Thoracic aorta (tissue), 2 donors: ENCODE measurements around the gene SSC5D. TPM values are rescaled to one million over a fixed set of nuclear protein-coding genes. Genes with fewer than 3 reads are reported as not detected.

Experiments used
- ATAC-seq: fragments of 150-250 bp; one replicate; pipeline ENCODE4 v1.8.0; 2017; ENCODE audit warnings: low read depth; ENCODE audit not compliant: insufficient number of reproducible peaks, low FRiP score
- DNase-seq: peaks from one replicate; pipeline ENCODE4 v3.0.0-alpha.2; 2020; ENCODE audit warnings: low spot score
- H3K27ac ChIP-seq, 2 donors: fragments of 200-600 bp; sonication (generic); 1 replicate in 1 of 2; 2 replicates in 1 of 2; pipeline ENCODE4 v1.5.1; 2016; ENCODE audit warnings: mild to moderate bottlenecking in 2 of 2, moderate library complexity in 2 of 2
- H3K27me3 ChIP-seq: fragments of 200-600 bp; sonication (generic); replicated peaks from 2 replicates; pipeline ENCODE4 v1.6.0; 2016; ENCODE audit warnings: mild to moderate bottlenecking; ENCODE audit not compliant: insufficient read depth
- H3K36me3 ChIP-seq: fragments of 200-600 bp; sonication (generic); one replicate; pipeline ENCODE4 v1.5.1; 2016
- H3K4me1 ChIP-seq, 2 donors: fragments of 200-600 bp; sonication (generic); 1 replicate in 1 of 2; 2 replicates in 1 of 2; pipeline versions ENCODE4 v1.5.1 to v1.6.0; 2016; ENCODE audit warnings: low read depth in 2 of 2, mild to moderate bottlenecking in 1 of 2; ENCODE audit not compliant: control insufficient read depth in 1 of 2
- H3K4me3 ChIP-seq: fragments of 200-600 bp; sonication (generic); 2 replicates; pipeline ENCODE4 v1.5.1; 2016; ENCODE audit warnings: mild to moderate bottlenecking
- H3K9me3 ChIP-seq: fragments of 200-600 bp; sonication (generic); 2 replicates; pipeline ENCODE4 v1.5.1; 2016
- CTCF ChIP-seq: fragments of 200-600 bp; sonication (generic); IDR thresholded peaks from one replicate; pipeline ENCODE4 v1.5.1; 2019; ENCODE audit warnings: antibody characterized with exemption
- total RNA-seq, 2 donors: library from RNA; depleted of rRNA; stranded (reverse); fragments of >200 nt; gene quantifications; one replicate each; pipeline versions ENCODE4 v1.1.0 to v1.2.3, GENCODE V29; 2016

Gene SSC5D
- total RNA-seq, 2 donors from 2014 or later: 4.3 to 58.3 TPM

- DNase-seq (no peak), ATAC-seq (no peak)
- H3K9me3 ChIP-seq: no peaks in the 10 kb centered on the region
- no peak overlapping the region for H3K27ac ChIP-seq
- no peak overlapping the region for H3K4me3 ChIP-seq
- peaks cover 22 to 40% of the 10 kb centered on the region in 2 donors for H3K4me1 ChIP-seq
- TF ChIP-seq CTCF: no peak
- no peaks in the 10 kb centered on the region for H3K27me3 ChIP-seq
- no peaks in the 10 kb centered on the region for H3K36me3 ChIP-seq
Measured at GRCh38 chr19:55550321-55550650, 62.0 kb downstream of the SSC5D start.

DNA sequence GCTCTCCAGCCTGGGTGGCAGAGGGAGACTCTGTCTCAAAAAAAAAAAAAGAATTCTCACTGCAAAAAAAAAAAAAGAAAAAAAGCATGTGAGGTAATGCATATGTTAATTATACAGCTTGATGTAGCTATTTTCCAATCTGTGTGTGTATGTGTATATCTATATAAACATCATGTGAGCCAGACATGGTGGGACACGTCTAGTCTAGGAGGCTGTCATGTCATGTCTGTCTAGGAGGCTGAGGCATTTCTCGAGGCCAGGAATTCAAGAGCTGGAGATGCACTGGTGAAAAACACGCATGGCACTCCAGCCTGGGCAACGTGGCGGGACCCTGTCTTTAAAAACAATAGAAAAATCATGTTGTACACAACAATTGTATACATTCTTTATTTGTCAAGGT is 64.0 kb downstream of the SSC5D start:
- no peak for TF ChIP-seq CTCF
- no peak overlapping the region for H3K4me3 ChIP-seq
- DNase-seq: no peak
- peaks cover 14 to 26% of the 10 kb centered on the region in 2 donors for H3K4me1 ChIP-seq
- H3K27ac ChIP-seq: no peak overlapping the region
- ATAC-seq: no peak
- no peaks in the 10 kb centered on the region for H3K27me3 ChIP-seq
- H3K9me3 ChIP-seq: no peaks in the 10 kb centered on the region
- no peaks in the 10 kb centered on the region for H3K36me3 ChIP-seq

DNA sequence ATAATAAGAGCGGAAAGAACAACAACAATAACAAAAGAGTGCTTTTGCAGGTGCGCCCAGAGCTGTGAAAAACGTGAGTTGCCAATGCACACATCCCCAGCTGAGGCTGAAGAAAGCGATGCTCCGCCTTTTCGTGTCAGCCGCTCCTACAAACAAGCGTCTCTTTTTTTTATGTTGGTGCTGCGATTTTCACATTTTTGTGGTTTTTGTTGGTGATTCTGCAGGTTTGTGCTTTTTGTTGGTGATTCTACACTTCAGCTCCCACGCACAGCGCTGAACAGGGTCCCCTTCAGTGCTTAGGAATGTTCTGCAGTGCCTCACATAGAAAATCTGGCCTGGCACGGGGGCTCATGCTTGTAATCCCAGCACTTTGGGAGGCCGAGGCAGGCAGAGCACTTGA is 64.4 kb downstream of the SSC5D start:
- H3K4me1 ChIP-seq: peaks cover 12 to 22% of the 10 kb centered on the region in 2 donors
- DNase-seq: no peak
- TF ChIP-seq CTCF: no peak
- H3K4me3 ChIP-seq: no peak overlapping the region
- no peaks in the 10 kb centered on the region for H3K27me3 ChIP-seq
- no peaks in the 10 kb centered on the region for H3K9me3 ChIP-seq
- H3K27ac ChIP-seq: no peak overlapping the region
- H3K36me3 ChIP-seq: no peaks in the 10 kb centered on the region
- no peak for ATAC-seq

- peaks cover 9 to 13% of the 10 kb centered on the region in 2 donors for H3K4me1 ChIP-seq
- ATAC-seq (no peak), DNase-seq (no peak)
- no peaks in the 10 kb centered on the region for H3K9me3 ChIP-seq
- H3K4me3 ChIP-seq: no peak overlapping the region
- no peaks in the 10 kb centered on the region for H3K27me3 ChIP-seq
- H3K27ac ChIP-seq: no peak overlapping the region
- H3K36me3 ChIP-seq: no peaks in the 10 kb centered on the region
- TF ChIP-seq CTCF: no peak
Measured at GRCh38 chr19:55553217-55554182, 65.3 kb downstream of the SSC5D start.

DNA sequence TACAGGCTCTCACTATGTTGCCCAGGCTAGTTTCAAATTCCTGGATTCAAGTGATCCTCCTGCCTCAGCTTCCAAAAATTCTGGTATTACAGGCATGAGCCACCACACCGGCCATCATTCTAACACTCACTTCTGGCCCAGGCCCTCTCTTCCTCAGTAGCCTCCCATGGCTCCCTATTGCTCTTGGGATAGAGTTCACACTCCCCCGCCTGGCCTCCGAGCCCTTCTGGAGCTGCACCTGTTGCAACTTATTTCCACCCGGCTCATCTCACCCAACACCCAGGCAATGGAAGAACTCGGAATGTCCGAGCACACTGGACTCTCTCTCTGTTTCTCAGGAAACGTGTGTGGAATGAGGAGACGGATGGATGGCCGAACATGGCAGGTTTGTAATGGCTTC is 66.1 kb downstream of the SSC5D start:
- Histone ChIP-seq H3K9me3 (no peaks in the 10 kb centered on the region), H3K27me3 (no peaks in the 10 kb centered on the region), H3K27ac (no peak overlapping the region), H3K4me3 (no peak overlapping the region), H3K4me1 (peaks cover 7 to 8% of the 10 kb centered on the region in 2 donors), H3K36me3 (no peaks in the 10 kb centered on the region)
- DNase-seq: no peak
- no peak for TF ChIP-seq CTCF
- no peak for ATAC-seq
